GM12892 (cell line): Measurements from ENCODE around the gene GHR.

Source experiments
- POLR2A ChIP-seq: IDR thresholded peaks from 2 replicates; pipeline ENCODE4 v1.6.1; 2011; ENCODE audit warnings: low read depth, low read length, control low read depth
- POLR2AphosphoS5 ChIP-seq: IDR thresholded peaks from 2 replicates; pipeline ENCODE4 v1.6.1; 2011; ENCODE audit warnings: low read depth, low read length, control low read depth
- TAF1 ChIP-seq: IDR thresholded peaks from 2 replicates; pipeline ENCODE4 v1.6.1; 2011; ENCODE audit warnings: low read depth, mild to moderate bottlenecking, control low read depth, low read length, borderline replicate concordance

DNA sequence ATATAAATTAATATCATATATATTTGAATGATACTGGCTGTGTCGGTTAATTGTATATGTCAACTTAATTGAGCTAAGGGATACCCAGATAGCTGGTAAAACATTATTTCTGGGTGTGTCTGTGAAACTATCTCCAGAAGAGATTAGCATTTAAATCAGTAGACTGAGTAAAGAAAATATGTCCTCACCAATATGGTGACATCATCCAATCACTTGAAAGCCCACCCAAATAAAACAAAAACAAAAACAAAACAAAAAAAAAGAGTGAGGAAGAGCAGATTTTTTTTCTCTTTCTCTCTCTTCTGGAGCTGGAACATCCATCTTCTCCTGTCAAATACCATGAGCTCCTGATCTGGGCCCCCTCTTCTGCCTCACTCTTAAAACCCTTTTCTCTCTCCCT, 317.7 kb downstream of the GHR start:
- TF ChIP-seq POLR2AphosphoS5 (no peak), TAF1 (no peak), POLR2A (no peak)
